Activated naive CD4-positive, alpha-beta T cell (primary cell): ENCODE results near the gene JAM3.
"Not testable (repeated sequence)": the region's sequence is repeated elsewhere in the genome, so short reads cannot be mapped to it uniquely, and the experiment has no call there.

Experiments used
- DNase-seq, 4 experiments: peaks; one replicate each; lab custom pipeline; 2025; lab: John Stamatoyannopoulos, UW

Gene JAM3

GRCh38 chr11:134101282-134101681, 32.4 kb downstream of the JAM3 start:
- DNase-seq: no peak

GRCh38 chr11:134110252-134110815, 41.5 kb downstream of the JAM3 start:
- DNase-seq: no peak

- not testable (repeated sequence) for DNase-seq
Observed at GRCh38 chr11:134113787-134114186, 44.9 kb downstream of the JAM3 start.

GRCh38 chr11:134116210-134116609, 47.3 kb downstream of the JAM3 start:
- DNase-seq: no peak

GRCh38 chr11:134118006-134118405, 49.1 kb downstream of the JAM3 start:
- DNase-seq: no peak

GRCh38 chr11:134119094-134119493, 50.2 kb downstream of the JAM3 start:
- DNase-seq: no peak

GRCh38 chr11:134120143-134120850, 51.4 kb downstream of the JAM3 start:
- no peak for DNase-seq

- DNase-seq: no peak
Observed at GRCh38 chr11:134120921-134121526, 52.2 kb downstream of the JAM3 start.

- DNase-seq: peak in 1 of 4 experiments; percentile 4
Observed at GRCh38 chr11:134124660-134125451, 56.0 kb downstream of the JAM3 start.

- no peak for DNase-seq
Observed at GRCh38 chr11:134125507-134125906, 56.6 kb downstream of the JAM3 start.

- no peak for DNase-seq
Observed at GRCh38 chr11:134126217-134126822, 57.4 kb downstream of the JAM3 start.

GRCh38 chr11:134131628-134132244, 62.9 kb downstream of the JAM3 start:
- DNase-seq: no peak

- no peak for DNase-seq
Observed at GRCh38 chr11:134132808-134133207, 63.9 kb downstream of the JAM3 start.

- DNase-seq: no peak
Observed at GRCh38 chr11:134134167-134134566, 65.3 kb downstream of the JAM3 start.

- DNase-seq: no peak
Observed at GRCh38 chr11:134138376-134138775, 69.5 kb downstream of the JAM3 start.

- no peak for DNase-seq
Observed at GRCh38 chr11:134139303-134139872, 70.5 kb downstream of the JAM3 start.

- peak in 2 of 4 experiments; percentile 5 to 9 for DNase-seq
Observed at GRCh38 chr11:134139873-134140331, 71.0 kb downstream of the JAM3 start.

GRCh38 chr11:134140961-134141490, 72.2 kb downstream of the JAM3 start:
- DNase-seq: no peak

- DNase-seq: no peak
Observed at GRCh38 chr11:134142536-134142935, 73.7 kb downstream of the JAM3 start.

GRCh38 chr11:134143801-134144200, 74.9 kb downstream of the JAM3 start:
- DNase-seq: no peak

GRCh38 chr11:134144744-134145143, 75.9 kb downstream of the JAM3 start:
- DNase-seq: no peak
